Mesodermal cell (in vitro differentiated cells): ENCODE data around the gene DLG2.

ENCODE experiments used
- H3K27ac ChIP-seq: 2 replicates; pipeline ENCODE4 v1.7.0; 2013; ENCODE audit warnings: mild to moderate bottlenecking, low read depth, low read length, moderate library complexity; ENCODE audit not compliant: severe bottlenecking
- H3K36me3 ChIP-seq: 2 replicates; pipeline ENCODE4 v1.7.1; 2013; ENCODE audit warnings: mild to moderate bottlenecking, low read length, moderate library complexity; ENCODE audit not compliant: control insufficient read depth, insufficient read depth
- H3K4me1 ChIP-seq: one replicate; pipeline ENCODE4 v1.7.1; 2013; ENCODE audit warnings: mild to moderate bottlenecking, low read length; ENCODE audit not compliant: insufficient read depth, control insufficient read depth, poor library complexity, severe bottlenecking
- H3K4me3 ChIP-seq: 2 replicates; pipeline ENCODE4 v1.7.0; 2013; ENCODE audit warnings: low read length, control low read depth, mild to moderate bottlenecking; ENCODE audit not compliant: insufficient read depth, poor library complexity, severe bottlenecking; ENCODE audit errors: extremely low read depth
- H3K9me3 ChIP-seq: 2 replicates; pipeline ENCODE4 v1.7.1; 2013; ENCODE audit warnings: mild to moderate bottlenecking, low read length, moderate library complexity; ENCODE audit not compliant: control insufficient read depth
- WGBS, 2 experiments: methylation state at CpG; one replicate each; pipeline ENCODE4 v1.1.5; 2013; ENCODE audit warnings: missing lambda C conversion rate in 2 of 2; ENCODE audit not compliant: insufficient coverage in 2 of 2; 5-methylcytosine and 5-hydroxymethylcytosine counted together

DLG2 gene

GRCh38 chr11:84675396-84676025 is 951.6 kb downstream of the DLG2 start:
- H3K36me3 ChIP-seq, result no peaks in the 10 kb centered on the region
- H3K4me1 ChIP-seq, result no peaks in the 10 kb centered on the region
- WGBS, 2 experiments, result 86 to 92% methylated on average over 2 to 4 of the region's 5 CpGs
- no peak overlapping the region for H3K4me3 ChIP-seq
- no peak overlapping the region for H3K27ac ChIP-seq
- no peaks in the 10 kb centered on the region for H3K9me3 ChIP-seq

DNA sequence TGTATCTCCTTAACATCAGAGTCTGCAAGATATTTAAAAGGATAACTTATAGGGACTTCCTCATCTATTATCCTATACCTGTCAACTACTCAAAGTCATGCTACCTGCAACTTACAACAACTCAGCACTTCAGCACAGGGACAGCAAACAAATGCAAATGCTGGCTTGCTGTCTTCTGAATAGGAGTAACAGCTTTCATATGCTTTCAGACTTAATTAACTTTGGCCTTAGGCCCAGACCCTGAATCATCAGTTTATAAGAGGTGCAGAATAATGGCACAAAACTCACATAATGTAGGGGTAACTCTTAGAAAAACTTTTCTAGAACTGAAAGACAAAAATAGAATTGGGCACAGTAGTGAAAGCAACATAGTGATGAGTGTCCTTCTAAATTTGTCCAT is 953.4 kb downstream of the DLG2 start:
- H3K36me3 ChIP-seq, result no peaks in the 10 kb centered on the region
- H3K4me1 ChIP-seq, result no peaks in the 10 kb centered on the region
- H3K4me3 ChIP-seq, result no peak overlapping the region
- H3K27ac ChIP-seq, result no peak overlapping the region
- no peaks in the 10 kb centered on the region for H3K9me3 ChIP-seq

GRCh38 chr11:84671325-84671999 is 955.7 kb downstream of the DLG2 start:
- no peaks in the 10 kb centered on the region for H3K4me1 ChIP-seq
- WGBS, 2 experiments, result 69 to 82% methylated on average over 4 of the region's 4 CpGs
- H3K36me3 ChIP-seq, result no peaks in the 10 kb centered on the region
- H3K9me3 ChIP-seq, result no peaks in the 10 kb centered on the region
- no peak overlapping the region for H3K4me3 ChIP-seq
- H3K27ac ChIP-seq, result no peak overlapping the region

DNA sequence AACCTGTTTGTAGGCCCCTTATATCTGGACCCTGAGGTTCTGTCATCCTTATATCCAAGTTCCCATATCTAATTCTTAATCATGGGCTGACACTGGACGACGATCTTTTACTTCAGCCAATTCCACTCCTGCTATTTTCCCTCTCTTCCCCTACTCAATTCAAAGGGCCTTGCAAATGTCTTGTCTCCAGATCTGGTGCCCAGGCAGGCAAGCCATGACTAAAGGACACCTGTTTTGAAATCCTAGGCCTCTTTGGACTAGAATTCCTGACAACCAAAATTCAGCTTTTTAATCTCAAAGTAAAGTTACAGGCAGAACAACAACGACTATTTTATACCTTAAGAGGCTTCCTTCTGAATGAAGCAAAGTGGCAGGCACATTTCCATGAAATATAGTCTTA is 963.4 kb downstream of the DLG2 start:
- Histone ChIP-seq H3K36me3 (no peaks in the 10 kb centered on the region), H3K4me1 (no peaks in the 10 kb centered on the region), H3K27ac (no peak overlapping the region), H3K4me3 (no peak overlapping the region), H3K9me3 (no peaks in the 10 kb centered on the region)
- WGBS, 2 experiments, result 78 to 100% methylated on average over 2 to 3 of the region's 3 CpGs

GRCh38 chr11:84660257-84660977 is 966.7 kb downstream of the DLG2 start:
- Histone ChIP-seq H3K9me3 (peaks cover 8% of the 10 kb centered on the region), H3K4me3 (no peak overlapping the region), H3K36me3 (no peaks in the 10 kb centered on the region), H3K27ac (no peak overlapping the region), H3K4me1 (no peaks in the 10 kb centered on the region)
- no CpG with 5 or more reads among the region's 3 CpGs for WGBS, 2 experiments

GRCh38 chr11:84655712-84656111 is 971.4 kb downstream of the DLG2 start:
- Histone ChIP-seq H3K9me3 (peaks cover 8% of the 10 kb centered on the region), H3K4me3 (no peak overlapping the region), H3K4me1 (no peaks in the 10 kb centered on the region), H3K36me3 (no peaks in the 10 kb centered on the region), H3K27ac (no peak overlapping the region)
- WGBS, 2 experiments, result no CpG with 5 or more reads among the region's 1 CpG

- WGBS, 2 experiments, result no CpG with 5 or more reads among the region's 5 CpGs
- H3K4me3 ChIP-seq, result no peak overlapping the region
- no peaks in the 10 kb centered on the region for H3K36me3 ChIP-seq
- H3K4me1 ChIP-seq, result no peaks in the 10 kb centered on the region
- no peaks in the 10 kb centered on the region for H3K9me3 ChIP-seq
- no peak overlapping the region for H3K27ac ChIP-seq
Measured at GRCh38 chr11:84648471-84648870, 978.7 kb downstream of the DLG2 start.

GRCh38 chr11:84645988-84646694 is 981.0 kb downstream of the DLG2 start:
- no peaks in the 10 kb centered on the region for H3K36me3 ChIP-seq
- H3K4me3 ChIP-seq, result no peak overlapping the region
- no peaks in the 10 kb centered on the region for H3K9me3 ChIP-seq
- H3K4me1 ChIP-seq, result no peaks in the 10 kb centered on the region
- WGBS, 2 experiments, result 44 to 61% methylated on average over 2 to 4 of the region's 5 CpGs
- H3K27ac ChIP-seq, result peak overlapping the region; percentile 6

GRCh38 chr11:84642500-84642899 is 984.6 kb downstream of the DLG2 start:
- Histone ChIP-seq H3K4me3 (no peak overlapping the region), H3K4me1 (no peaks in the 10 kb centered on the region), H3K9me3 (no peaks in the 10 kb centered on the region), H3K36me3 (no peaks in the 10 kb centered on the region), H3K27ac (no peak overlapping the region)

- no peaks in the 10 kb centered on the region for H3K9me3 ChIP-seq
- no peaks in the 10 kb centered on the region for H3K4me1 ChIP-seq
- no peak overlapping the region for H3K4me3 ChIP-seq
- 71 to 83% methylated on average over 1 of the region's 2 CpGs for WGBS, 2 experiments
- H3K27ac ChIP-seq, result no peak overlapping the region
- no peaks in the 10 kb centered on the region for H3K36me3 ChIP-seq
Measured at GRCh38 chr11:84634309-84634708, 992.8 kb downstream of the DLG2 start.
